NCI-H2227 (cell line): ENCODE data around the gene PDIA2.
"Not testable (repeated sequence)": the region's sequence is repeated elsewhere in the genome, so short reads cannot be mapped to it uniquely, and the experiment has no call there.

ENCODE experiments used
- DNase-seq: peaks from one replicate; lab custom pipeline; 2025; ENCODE audit not compliant: unreplicated experiment; lab: John Stamatoyannopoulos, UW

The PDIA2 gene

GRCh38 chr16:324451-325334 is 41.7 kb downstream of the PDIA2 start:
- no peak for DNase-seq

- DNase-seq = no peak
These were observed 42.6 kb downstream of the PDIA2 start for GRCh38 chr16:325375-326145.

GRCh38 chr16:330741-331140 is 47.8 kb downstream of the PDIA2 start:
- peak; percentile 57 for DNase-seq

GRCh38 chr16:331181-331814 is 48.3 kb downstream of the PDIA2 start:
- not testable (repeated sequence) for DNase-seq

- DNase-seq = no peak
These were observed 50.6 kb downstream of the PDIA2 start for GRCh38 chr16:333406-334094.

- not testable (repeated sequence) for DNase-seq
These were observed 51.3 kb downstream of the PDIA2 start for GRCh38 chr16:334164-334832.

GRCh38 chr16:334861-335632 is 52.1 kb downstream of the PDIA2 start:
- not testable (repeated sequence) for DNase-seq

GRCh38 chr16:336269-336668 is 53.3 kb downstream of the PDIA2 start:
- no peak for DNase-seq
